H9 (cell line): Measurements from ENCODE around the gene TSGA10IP. TPM values are rescaled to one million over a fixed set of nuclear protein-coding genes. Genes with fewer than 3 reads are reported as not detected.

Source experiments
- DNase-seq: peaks from one replicate; pipeline ENCODE4 v3.0.0-alpha.2; 2017
- H2AFZ ChIP-seq: one replicate; pipeline ENCODE4 v1.6.1; 2013; ENCODE audit warnings: mild to moderate bottlenecking, low read length, control low read depth, moderate library complexity
- H2AK5ac ChIP-seq: 2 replicates; pipeline ENCODE4 v1.6.1; 2013; ENCODE audit warnings: low read length, control low read depth, mixed read lengths; ENCODE audit not compliant: insufficient read length
- H2BK120ac ChIP-seq: one replicate; pipeline ENCODE4 v1.6.1; 2013; ENCODE audit warnings: low read depth, mild to moderate bottlenecking, low read length, control low read depth, inconsistent platforms; ENCODE audit not compliant: poor library complexity, severe bottlenecking
- H2BK12ac ChIP-seq: 2 replicates; pipeline ENCODE4 v1.6.1; 2013; ENCODE audit warnings: low read length, control low read depth, mixed read lengths, low read depth; ENCODE audit not compliant: insufficient read length
- H2BK15ac ChIP-seq: 2 replicates; pipeline ENCODE4 v1.6.1; 2013; ENCODE audit warnings: low read depth, low read length, control low read depth
- H2BK20ac ChIP-seq: one replicate; pipeline ENCODE4 v1.6.1; 2013; ENCODE audit warnings: low read depth, mild to moderate bottlenecking, low read length, control low read depth, inconsistent platforms; ENCODE audit not compliant: poor library complexity, severe bottlenecking
- H2BK5ac ChIP-seq: 2 replicates; pipeline ENCODE4 v1.6.1; 2013; ENCODE audit warnings: low read length, control low read depth, mixed read lengths; ENCODE audit not compliant: insufficient read length
- H3K14ac ChIP-seq: 2 replicates; pipeline ENCODE4 v1.6.1; 2013; ENCODE audit warnings: low read length, control low read depth; ENCODE audit not compliant: insufficient read depth
- H3K18ac ChIP-seq: 2 replicates; pipeline ENCODE4 v1.6.1; 2013; ENCODE audit warnings: low read depth, mild to moderate bottlenecking, mixed read lengths, low read length, control low read depth; ENCODE audit not compliant: insufficient read length
- H3K23ac ChIP-seq: 2 replicates; pipeline ENCODE4 v1.6.1; 2013; ENCODE audit warnings: low read length, control low read depth, mixed read lengths, low read depth; ENCODE audit not compliant: insufficient read length
- H3K23me2 ChIP-seq: 2 replicates; pipeline ENCODE4 v1.6.1; 2013; ENCODE audit warnings: low read depth, mild to moderate bottlenecking, mixed read lengths, low read length, control low read depth; ENCODE audit not compliant: insufficient read length, poor library complexity, severe bottlenecking
- H3K27ac ChIP-seq: 2 replicates; pipeline ENCODE4 v1.5.1; 2013; ENCODE audit warnings: low read length, control low read depth, mixed read lengths, low read depth; ENCODE audit not compliant: insufficient read length
- H3K27me3 ChIP-seq: 2 replicates; pipeline ENCODE4 v1.6.1; 2013; ENCODE audit warnings: low read length, control low read depth, inconsistent platforms; ENCODE audit not compliant: insufficient read depth
- H3K4ac ChIP-seq: 2 replicates; pipeline ENCODE4 v1.6.1; 2013; ENCODE audit warnings: low read depth, mild to moderate bottlenecking, control low read depth, inconsistent platforms, low read length, moderate library complexity
- H3K4me1 ChIP-seq: 2 replicates; pipeline ENCODE4 v1.6.1; 2013; ENCODE audit warnings: low read length, control low read depth, inconsistent platforms; ENCODE audit not compliant: insufficient read depth
- H3K4me2 ChIP-seq: 2 replicates; pipeline ENCODE4 v1.6.1; 2013; ENCODE audit warnings: low read length, control low read depth, mixed read lengths; ENCODE audit not compliant: insufficient read length, insufficient read depth
- H3K56ac ChIP-seq: 2 replicates; pipeline ENCODE4 v1.6.1; 2013; ENCODE audit warnings: low read depth, mild to moderate bottlenecking, mixed read lengths, low read length, control low read depth; ENCODE audit not compliant: insufficient read length
- H3K79me1 ChIP-seq: 2 replicates; pipeline ENCODE4 v1.6.1; 2013; ENCODE audit warnings: low read depth, mild to moderate bottlenecking, moderate library complexity, low read length, control low read depth, inconsistent platforms; ENCODE audit not compliant: insufficient read depth, poor library complexity, severe bottlenecking
- H3K79me2 ChIP-seq: 2 replicates; pipeline ENCODE4 v1.6.1; 2013; ENCODE audit warnings: low read length, control low read depth, inconsistent platforms; ENCODE audit not compliant: insufficient read depth
- H3K9ac ChIP-seq: 2 replicates; pipeline ENCODE4 v1.6.1; 2013; ENCODE audit warnings: low read length, control low read depth, mixed read lengths; ENCODE audit not compliant: insufficient read length; ENCODE audit errors: extremely low read depth
- H3K9me3 ChIP-seq: one replicate; pipeline ENCODE4 v1.6.1; 2013; ENCODE audit warnings: low read depth, low read length, inconsistent platforms; ENCODE audit not compliant: control insufficient read depth
- H3T11ph ChIP-seq: one replicate; pipeline ENCODE4 v1.6.1; 2013; ENCODE audit warnings: mild to moderate bottlenecking, low read length, control low read depth, inconsistent platforms
- H4K20me1 ChIP-seq: one replicate; pipeline ENCODE4 v1.6.1; 2013; ENCODE audit not compliant: control insufficient read depth, insufficient read length, insufficient read depth
- H4K5ac ChIP-seq: 2 replicates; pipeline ENCODE4 v1.6.1; 2013; ENCODE audit warnings: low read depth, mild to moderate bottlenecking, mixed read lengths, low read length, control low read depth; ENCODE audit not compliant: insufficient read length
- H4K8ac ChIP-seq: replicated peaks from 2 replicates; pipeline ENCODE4 v1.6.1; 2013; ENCODE audit warnings: low read length, control low read depth, mixed read lengths, low read depth; ENCODE audit not compliant: insufficient read length
- H4K91ac ChIP-seq: 2 replicates; pipeline ENCODE4 v1.6.1; 2013; ENCODE audit warnings: low read depth, mild to moderate bottlenecking, moderate library complexity, mixed read lengths, low read length, control low read depth; ENCODE audit not compliant: insufficient read length
- H3K27ac Mint-ChIP-seq, 3 experiments: 2 replicates in 2 of 3; 3 replicates in 1 of 3; pipeline ENCODE4 v1.8.0; 2020 to 2021; ENCODE audit warnings: mixed read lengths in 3 of 3, mild to moderate bottlenecking in 1 of 3, moderate library complexity in 1 of 3
- H3K27me3 Mint-ChIP-seq: 2 replicates; pipeline ENCODE4 v1.8.0; 2021; ENCODE audit warnings: low read depth, mild to moderate bottlenecking, moderate library complexity, mixed read lengths
- H3K36me3 Mint-ChIP-seq, 3 experiments: 2 replicates in 2 of 3; 3 replicates in 1 of 3; pipeline ENCODE4 v1.8.0; 2020 to 2021; ENCODE audit warnings: low read depth in 3 of 3, mixed read lengths in 3 of 3; ENCODE audit not compliant: insufficient read depth in 1 of 3
- H3K4me1 Mint-ChIP-seq, 2 experiments: 2 replicates each; pipeline ENCODE4 v1.8.0; 2020; ENCODE audit warnings: mixed read lengths in 2 of 2
- H3K4me3 Mint-ChIP-seq, 2 experiments: 2 replicates in 1 of 2; 3 replicates in 1 of 2; pipeline ENCODE4 v1.8.0; 2020 to 2021; ENCODE audit warnings: mild to moderate bottlenecking in 2 of 2, mixed read lengths in 2 of 2, moderate library complexity in 1 of 2
- H3K9me3 Mint-ChIP-seq, 2 experiments: 2 replicates in 1 of 2; 3 replicates in 1 of 2; pipeline ENCODE4 v1.8.0; 2020; ENCODE audit warnings: mild to moderate bottlenecking in 2 of 2, mixed read lengths in 2 of 2, moderate library complexity in 1 of 2
- CTCF ChIP-seq: fragments of 200-600 bp; sonication (generic); conservative IDR thresholded peaks from 3 replicates; pipeline ENCODE4 v1.8.0; 2021; ENCODE audit warnings: antibody characterized with exemption, mild to moderate bottlenecking
- WGBS: extraction: QIAGEN DNeasy Blood & Tissue Kit; methylation state at CpG from one replicate; pipeline ENCODE4 v1.1.7; 2013; ENCODE audit warnings: missing lambda C conversion rate, low lambda C conversion rate, mixed read lengths; ENCODE audit not compliant: insufficient read length; ENCODE audit errors: extremely low coverage; 5-methylcytosine and 5-hydroxymethylcytosine counted together
- total RNA-seq: library from RNA; stranded (reverse); gene quantifications from 2 replicates; pipeline ENCODE4 v1.2.1, GENCODE V29; 2021

The TSGA10IP gene
- total RNA-seq, 1 experiment from 2014 or later, result 2.2 TPM

GRCh38 chr11:66007201-66007634 is 61.9 kb downstream of the TSGA10IP start:
- no peak overlapping the region for H3K4me2 ChIP-seq
- no peak overlapping the region for H3K18ac ChIP-seq
- H2BK20ac ChIP-seq, result no peak overlapping the region
- no peak overlapping the region for H2BK12ac ChIP-seq
- Mint-ChIP-seq H3K27me3 (no peaks in the 10 kb centered on the region; the same call in 1 of the 2 replicates), H3K9me3 (no peaks in the 10 kb centered on the region), H3K4me3 (no peak overlapping the region), H3K36me3 (peaks cover 8 to 30% (median 23%) of the 10 kb centered on the region in 3 experiments; a peak in 6 of 7 replicates), H3K4me1 (peaks cover 24 to 37% of the 10 kb centered on the region in 2 experiments), H3K27ac (peak overlapping the region in 1 of 3 experiments; percentile 68; a peak in 2 of 7 replicates)
- H3T11ph ChIP-seq, result no peak overlapping the region
- no peaks in the 10 kb centered on the region for H3K79me1 ChIP-seq
- H3K4me1 ChIP-seq, result no peaks in the 10 kb centered on the region
- H3K27ac ChIP-seq, result no peak overlapping the region
- H2AFZ ChIP-seq, result no peak overlapping the region
- H2BK120ac ChIP-seq, result no peak overlapping the region
- H4K8ac ChIP-seq, result no peak overlapping the region
- no CpG with 5 or more reads among the region's 5 CpGs for WGBS
- no peak overlapping the region for H2BK15ac ChIP-seq
- no peak overlapping the region for H2AK5ac ChIP-seq
- no peak overlapping the region for H4K5ac ChIP-seq
- peaks cover 4% of the 10 kb centered on the region; the same call in 1 of the 2 replicates for H3K27me3 ChIP-seq
- no peak overlapping the region for H3K4ac ChIP-seq
- H3K79me2 ChIP-seq, result peaks cover 3% of the 10 kb centered on the region; the same call in 1 of the 2 replicates
- H3K23ac ChIP-seq, result no peak overlapping the region
- no peak overlapping the region for H2BK5ac ChIP-seq
- H4K91ac ChIP-seq, result no peak overlapping the region
- no peaks in the 10 kb centered on the region for H4K20me1 ChIP-seq
- no peak overlapping the region for H3K56ac ChIP-seq
- peaks cover 11% of the 10 kb centered on the region for H3K23me2 ChIP-seq
- H3K9ac ChIP-seq, result no peak overlapping the region
- no peaks in the 10 kb centered on the region for H3K9me3 ChIP-seq
- no peak overlapping the region for H3K14ac ChIP-seq
- TF ChIP-seq CTCF, result no peak
- DNase-seq, result no peak
